NOMO-1 treated with DMSO at 0.1 percent for 48 hours (cell line): ENCODE measurements around the gene ADRA1B.
"Not testable (repeated sequence)": the region's sequence is repeated elsewhere in the genome, so short reads cannot be mapped to it uniquely, and the experiment has no call there.

Experiments used
- DNase-seq: peaks from one replicate; lab custom pipeline; 2025; ENCODE audit not compliant: unreplicated experiment; lab: John Stamatoyannopoulos, UW

ADRA1B gene

DNA sequence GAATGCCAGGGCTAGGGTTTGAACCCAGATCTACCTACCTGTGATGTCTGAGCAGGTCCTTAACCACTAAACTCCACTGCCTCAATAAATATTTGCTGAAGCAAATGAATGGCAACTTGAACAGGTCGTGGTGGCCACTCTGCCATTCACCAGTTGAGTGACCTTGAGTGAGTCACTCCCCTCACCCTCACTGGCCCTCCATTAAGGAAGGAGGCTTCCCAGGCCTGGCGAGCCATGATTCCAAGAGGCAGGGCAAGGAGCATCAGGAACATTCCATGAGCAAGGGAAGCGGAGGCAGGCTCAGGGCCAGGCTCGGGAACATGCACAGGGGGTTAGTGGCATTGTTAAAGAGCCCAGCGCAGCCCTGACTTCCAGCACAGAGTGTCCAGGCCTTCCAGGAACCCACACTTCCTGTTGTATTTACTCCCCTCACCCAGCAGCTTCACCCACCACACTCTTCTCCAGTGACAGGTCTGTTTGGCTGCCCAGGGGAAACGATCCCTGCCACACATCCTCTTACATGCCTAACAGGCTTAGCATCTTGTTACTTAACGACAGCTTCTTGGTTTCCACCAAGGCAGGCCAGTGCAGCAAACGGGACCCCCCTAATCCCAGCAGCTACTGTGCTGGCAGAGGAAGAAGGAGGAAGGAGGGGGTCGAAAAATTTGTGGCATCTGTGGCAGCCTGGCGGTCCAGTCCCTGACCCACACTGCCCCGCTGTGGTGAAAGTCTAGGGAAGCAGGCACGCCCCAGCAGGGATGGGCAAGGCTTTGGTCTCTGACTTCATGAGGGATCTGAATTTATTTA is 49.0 kb downstream of the ADRA1B start:
- DNase-seq = peak; percentile 55

DNA sequence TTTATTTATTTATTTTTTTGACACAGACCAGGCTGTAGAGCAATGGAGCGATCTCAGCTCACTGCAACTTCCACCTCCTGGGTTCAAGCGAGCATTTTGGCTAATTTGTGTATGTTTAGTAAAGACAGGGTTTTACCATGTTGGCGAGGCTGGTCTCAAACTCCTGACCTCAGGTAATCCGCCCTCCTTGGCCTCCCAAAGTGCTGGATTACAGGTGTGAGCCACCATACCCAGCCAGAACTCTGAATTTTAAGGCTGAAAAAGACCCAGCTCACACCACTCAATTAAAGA is 49.5 kb downstream of the ADRA1B start:
- not testable (repeated sequence) for DNase-seq

DNA sequence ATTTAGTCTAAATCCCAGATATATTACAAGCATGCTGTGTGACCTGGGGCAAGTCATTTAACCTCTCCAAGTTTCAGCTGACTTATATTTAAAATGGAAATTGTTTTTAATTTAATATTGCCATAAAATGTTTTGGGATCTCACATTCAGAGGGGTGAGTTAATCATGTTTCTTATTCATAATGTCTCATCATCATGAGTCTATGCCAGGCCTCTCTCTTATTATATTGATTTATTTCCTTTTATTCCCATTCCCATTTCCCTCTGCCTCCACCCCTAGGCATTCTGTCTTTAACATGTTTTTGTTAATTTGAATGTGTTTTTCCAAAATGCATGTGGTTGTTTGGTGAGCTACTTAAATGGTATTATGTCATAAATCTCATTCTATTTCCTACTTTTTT is 53.7 kb downstream of the ADRA1B start:
- DNase-seq = no peak

DNA sequence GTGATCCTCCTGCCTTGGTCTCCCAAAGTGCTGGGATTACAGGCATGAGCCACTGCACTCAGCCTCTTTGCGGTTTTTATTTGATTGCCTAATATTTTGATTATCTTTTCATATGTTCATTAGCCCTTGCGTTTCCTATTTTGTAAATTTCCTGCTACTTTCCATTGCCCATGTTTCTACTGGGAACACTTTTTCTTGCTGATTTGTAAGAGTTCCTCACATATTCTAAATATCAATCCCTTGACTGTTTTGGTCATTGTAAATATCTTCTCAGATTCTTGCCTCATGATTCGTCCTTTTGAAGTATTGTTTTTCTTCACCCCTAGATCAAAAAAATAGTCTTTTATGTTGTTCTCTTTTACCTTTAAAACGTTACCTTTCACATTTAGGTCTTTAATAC is 54.8 kb downstream of the ADRA1B start:
- no peak for DNase-seq

- DNase-seq = no peak
Observed at GRCh38 chr5:159971514-159971913, 55.2 kb downstream of the ADRA1B start.

- peak; percentile 27 for DNase-seq
Observed at GRCh38 chr5:159971931-159972461, 55.7 kb downstream of the ADRA1B start.

- no peak for DNase-seq
Observed at GRCh38 chr5:159972538-159973362, 56.5 kb downstream of the ADRA1B start.

DNA sequence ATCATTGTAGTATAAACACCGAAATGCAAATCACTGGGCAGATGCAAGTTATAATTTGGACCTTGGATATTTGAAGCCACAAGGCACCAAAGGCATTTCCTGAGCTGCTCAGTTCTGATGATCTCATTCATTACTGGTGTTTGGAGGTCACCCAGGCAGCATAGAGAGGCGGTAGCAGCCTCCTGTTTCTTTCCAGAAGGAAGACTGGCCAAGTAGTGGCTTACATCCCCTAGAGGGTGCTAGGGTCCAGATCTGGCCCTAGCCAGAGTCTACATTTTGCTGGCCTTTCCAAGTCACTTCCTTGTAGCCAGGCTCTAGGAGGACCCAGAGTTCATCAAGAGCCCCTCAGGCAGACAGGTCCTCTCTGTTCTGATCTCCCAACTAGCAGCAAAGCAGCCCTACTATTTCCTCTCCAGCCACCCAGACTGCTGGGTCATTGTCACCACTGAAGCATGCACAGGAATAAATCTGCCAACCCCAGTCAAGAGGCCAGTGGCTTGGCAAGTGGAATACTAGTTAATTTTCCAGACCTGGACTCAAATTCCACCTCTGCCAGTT is 59.3 kb downstream of the ADRA1B start:
- no peak for DNase-seq

DNA sequence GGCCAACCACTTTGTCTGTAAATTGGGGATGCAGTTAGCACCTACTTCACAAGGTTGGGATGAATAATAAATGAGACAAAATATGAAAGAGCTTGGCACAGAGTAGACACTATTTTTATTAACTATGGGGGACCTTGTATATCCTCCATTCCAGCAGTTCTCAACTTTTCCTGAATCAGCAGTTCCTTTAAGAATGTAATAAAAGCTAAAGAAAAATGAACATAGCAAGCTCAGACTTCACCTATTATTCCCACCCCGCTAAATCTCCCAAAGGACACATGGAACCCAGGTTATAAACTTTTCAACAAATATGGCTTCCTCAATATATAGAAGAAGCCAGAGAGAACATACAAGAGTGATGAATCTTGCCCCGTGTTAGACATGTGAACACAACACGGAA is 60.6 kb downstream of the ADRA1B start:
- DNase-seq = no peak

DNA sequence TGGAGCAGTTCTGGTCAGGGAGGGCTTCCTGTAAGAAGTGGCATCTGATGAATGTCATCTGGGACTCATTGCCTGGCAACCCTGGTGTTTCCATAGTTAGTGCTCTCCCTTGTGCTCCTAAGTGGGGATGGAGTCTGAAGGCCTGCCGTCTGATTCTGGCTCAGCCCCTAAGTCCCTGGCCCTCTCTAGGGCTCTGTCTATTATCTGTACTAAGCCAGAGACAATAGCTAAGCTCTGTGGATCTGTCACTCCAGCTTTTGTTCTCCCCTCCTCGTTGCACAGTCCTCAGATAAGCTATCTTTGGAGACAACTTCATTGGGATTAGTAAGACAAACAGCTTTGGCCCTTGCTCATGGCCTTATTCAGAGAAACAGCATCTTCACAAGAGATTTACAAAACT is 62.1 kb downstream of the ADRA1B start:
- no peak for DNase-seq

DNA sequence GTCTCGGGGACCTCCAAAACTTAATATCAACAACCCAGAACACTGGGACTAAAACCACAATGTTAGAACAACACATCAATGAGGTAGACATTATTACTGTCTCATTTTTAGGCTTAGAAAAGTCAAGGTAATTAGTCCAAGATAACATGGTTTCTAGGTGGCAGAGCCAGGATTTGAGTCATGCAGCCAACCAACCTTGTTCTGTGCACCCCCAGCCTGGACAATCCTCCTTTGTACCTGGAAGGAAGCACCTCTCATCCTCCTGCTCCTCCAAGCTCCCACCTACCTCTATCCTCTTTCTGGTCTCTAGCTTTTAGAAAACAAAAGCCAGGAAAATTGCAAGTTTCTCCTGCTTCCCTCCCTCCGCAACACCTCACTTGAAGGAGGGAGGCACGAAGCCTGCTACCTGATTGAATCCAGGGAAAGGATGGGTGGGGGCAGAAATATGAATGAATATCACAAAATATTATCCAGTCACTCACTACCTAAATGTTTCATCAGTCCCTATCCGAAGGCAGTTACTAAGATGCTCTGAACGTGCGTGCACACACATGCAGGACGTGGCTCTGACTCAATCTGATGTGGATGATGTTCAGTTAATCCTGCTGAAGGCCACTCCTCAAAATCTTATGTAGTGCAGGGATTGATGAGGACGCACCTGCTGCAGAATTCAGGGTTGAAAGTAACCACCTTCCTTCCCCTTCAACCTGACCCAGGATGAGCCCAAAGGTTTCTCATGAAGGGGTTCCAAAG is 66.3 kb downstream of the ADRA1B start:
- no peak for DNase-seq

DNA sequence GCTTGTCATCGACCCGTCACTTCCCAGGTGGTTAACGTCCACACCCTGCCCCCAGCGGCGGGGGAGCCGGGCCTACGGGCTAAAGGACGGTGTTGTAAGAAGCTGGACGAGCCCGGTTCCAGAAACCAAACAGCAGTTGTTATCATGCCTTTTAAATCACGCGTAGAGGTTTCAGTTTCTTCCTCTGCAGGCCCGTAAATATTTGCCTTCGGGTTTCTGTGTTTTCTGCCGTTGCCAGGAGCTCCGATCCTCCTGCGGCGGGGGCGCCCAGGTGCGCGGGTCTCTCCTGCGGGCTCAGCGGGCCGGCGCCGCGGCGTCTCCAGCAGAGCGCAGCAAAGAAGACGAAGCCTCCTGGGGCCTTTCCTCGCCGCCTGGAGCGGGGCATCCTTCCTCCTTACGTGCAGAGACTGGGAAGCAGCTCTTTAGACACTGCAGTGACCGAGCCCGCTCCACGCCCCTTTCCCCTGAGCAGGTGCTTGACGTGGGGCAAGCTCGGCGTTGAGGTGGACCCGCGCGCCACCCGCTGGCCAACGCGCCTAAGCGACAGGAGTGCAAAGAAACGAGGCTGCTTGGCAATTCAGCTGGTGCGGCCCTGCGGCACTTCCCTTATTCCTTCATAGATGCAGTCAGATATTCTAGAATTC is 70.9 kb downstream of the ADRA1B start:
- peak; percentile 84 for DNase-seq

GRCh38 chr5:159990506-159990905 is 74.2 kb downstream of the ADRA1B start:
- no peak for DNase-seq

DNA sequence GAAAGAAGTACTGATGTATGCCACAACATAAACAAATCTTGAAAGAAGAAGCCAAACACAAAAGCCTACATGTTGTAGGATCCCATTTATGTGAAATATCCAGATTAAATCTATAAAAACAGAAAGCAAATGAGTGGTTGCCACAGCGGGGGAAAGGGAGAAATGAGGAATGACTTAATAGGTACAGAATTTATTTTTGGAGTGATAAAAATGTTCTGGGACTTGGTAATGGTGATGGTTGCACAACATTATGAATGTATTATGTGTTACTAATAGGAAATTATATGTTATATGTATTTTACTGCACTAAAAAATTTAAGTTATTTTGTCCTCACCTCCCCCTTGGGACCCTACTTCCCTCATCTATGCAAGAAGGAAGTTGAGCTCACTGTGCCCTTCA is 76.3 kb downstream of the ADRA1B start:
- DNase-seq = no peak

DNA sequence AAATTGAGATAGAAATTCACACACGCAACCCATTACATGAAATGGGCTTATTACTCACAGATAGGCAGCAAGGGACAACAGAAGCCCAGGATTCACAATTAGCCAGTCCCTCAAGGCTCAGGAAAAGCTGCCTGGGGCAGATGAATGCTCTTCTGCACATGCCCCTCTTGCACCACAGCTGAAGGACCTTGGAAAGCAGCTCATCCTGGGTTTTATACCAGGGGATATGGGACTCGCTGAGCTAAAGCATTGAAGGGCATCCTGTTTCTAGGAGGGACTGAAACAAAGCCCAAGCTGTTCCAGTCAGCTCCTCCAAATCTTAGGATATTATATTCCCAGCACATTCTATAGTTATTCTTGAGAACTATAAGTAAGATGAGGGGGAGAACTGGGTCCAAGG is 76.9 kb downstream of the ADRA1B start:
- DNase-seq = no peak

- DNase-seq = peak; percentile 72
Observed at GRCh38 chr5:159995907-159996306, 79.6 kb downstream of the ADRA1B start.

DNA sequence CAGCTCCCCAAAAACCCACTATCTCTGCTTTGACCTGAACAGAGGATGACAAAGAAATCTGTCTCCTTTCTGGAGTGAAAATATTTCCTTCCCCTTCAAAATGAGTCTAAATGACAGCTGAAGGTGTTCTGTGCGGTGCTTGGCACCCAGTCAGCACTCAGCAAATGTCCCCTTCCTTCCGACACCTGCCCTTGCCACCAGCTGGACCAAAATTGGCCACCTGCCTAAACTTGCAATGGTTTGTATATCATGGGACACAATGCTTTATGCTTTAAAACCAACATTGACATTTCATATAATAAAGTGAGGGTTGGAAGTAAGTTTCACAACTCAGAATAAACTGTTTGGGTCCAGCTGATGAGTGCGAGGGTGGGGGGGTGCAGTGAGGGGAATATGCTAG is 85.2 kb downstream of the ADRA1B start:
- DNase-seq = no peak

DNA sequence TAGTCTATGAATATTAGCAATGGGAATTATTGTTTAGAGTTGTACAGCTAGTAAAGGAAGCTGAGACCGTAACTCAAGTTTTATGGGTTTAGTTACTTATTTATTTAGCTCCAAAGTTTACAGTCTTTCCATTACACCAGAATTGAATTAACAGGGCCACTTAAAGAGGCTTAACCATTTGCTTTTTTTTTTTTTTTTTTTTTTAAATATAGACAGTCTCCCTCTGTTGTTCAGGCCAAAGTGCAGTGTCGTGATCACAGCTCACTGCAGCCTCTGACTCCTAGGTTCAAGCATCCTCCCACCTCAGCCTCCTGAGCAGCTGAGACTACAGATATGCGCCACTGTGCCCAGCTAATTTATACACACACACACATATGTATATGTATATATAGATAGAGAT is 91.2 kb downstream of the ADRA1B start:
- no peak for DNase-seq

GRCh38 chr5:160008529-160008876 is 92.2 kb downstream of the ADRA1B start:
- not testable (repeated sequence) for DNase-seq

GRCh38 chr5:160008877-160009590 is 92.8 kb downstream of the ADRA1B start, which contains the start of gene TTC1:
Gene TTC1, plus strand, starts transcription at chr5:160009139. Its CDS starts 1,390 bp downstream, at chr5:160010529.
- peak; percentile 99 for DNase-seq
